ENCODE measurements around the gene MIAT.
A peak's percentile ranks its signal among the peaks of the same experiment; 100 is the strongest.

The MIAT gene

DNA sequence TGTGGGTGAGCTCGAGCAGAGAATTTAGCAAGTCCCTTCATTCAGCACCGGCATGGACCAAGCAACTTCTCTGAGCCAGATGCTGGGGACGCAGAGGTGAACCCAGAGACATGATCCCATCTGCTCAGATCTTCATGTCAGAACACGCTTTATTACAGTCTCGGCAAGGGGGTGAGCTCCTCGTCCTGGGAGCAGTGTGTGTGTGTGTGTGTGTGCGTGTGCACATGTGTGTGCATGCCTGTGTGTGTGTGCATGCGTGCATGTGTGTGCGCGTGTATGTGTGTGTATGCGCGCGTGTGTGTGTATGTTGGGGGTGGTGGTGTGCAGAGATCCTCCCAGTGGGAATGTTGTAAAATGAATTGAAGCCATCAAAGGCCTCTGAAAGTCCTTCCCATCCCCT is 9.8 kb downstream of the MIAT start:
- DNase-seq (ENCODE audit: low spot score): no peak
- TF ChIP-seq, protein P1, sequence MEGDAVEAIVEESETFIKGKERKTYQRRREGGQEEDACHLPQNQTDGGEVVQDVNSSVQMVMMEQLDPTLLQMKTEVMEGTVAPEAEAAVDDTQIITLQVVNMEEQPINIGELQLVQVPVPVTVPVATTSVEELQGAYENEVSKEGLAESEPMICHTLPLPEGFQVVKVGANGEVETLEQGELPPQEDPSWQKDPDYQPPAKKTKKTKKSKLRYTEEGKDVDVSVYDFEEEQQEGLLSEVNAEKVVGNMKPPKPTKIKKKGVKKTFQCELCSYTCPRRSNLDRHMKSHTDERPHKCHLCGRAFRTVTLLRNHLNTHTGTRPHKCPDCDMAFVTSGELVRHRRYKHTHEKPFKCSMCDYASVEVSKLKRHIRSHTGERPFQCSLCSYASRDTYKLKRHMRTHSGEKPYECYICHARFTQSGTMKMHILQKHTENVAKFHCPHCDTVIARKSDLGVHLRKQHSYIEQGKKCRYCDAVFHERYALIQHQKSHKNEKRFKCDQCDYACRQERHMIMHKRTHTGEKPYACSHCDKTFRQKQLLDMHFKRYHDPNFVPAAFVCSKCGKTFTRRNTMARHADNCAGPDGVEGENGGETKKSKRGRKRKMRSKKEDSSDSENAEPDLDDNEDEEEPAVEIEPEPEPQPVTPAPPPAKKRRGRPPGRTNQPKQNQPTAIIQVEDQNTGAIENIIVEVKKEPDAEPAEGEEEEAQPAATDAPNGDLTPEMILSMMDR (IDR thresholded peaks at IDR 0.05): no peak
- Histone ChIP-seq H3K27ac (no peak overlapping the region), H3K4me3 (no peak overlapping the region)

DNA sequence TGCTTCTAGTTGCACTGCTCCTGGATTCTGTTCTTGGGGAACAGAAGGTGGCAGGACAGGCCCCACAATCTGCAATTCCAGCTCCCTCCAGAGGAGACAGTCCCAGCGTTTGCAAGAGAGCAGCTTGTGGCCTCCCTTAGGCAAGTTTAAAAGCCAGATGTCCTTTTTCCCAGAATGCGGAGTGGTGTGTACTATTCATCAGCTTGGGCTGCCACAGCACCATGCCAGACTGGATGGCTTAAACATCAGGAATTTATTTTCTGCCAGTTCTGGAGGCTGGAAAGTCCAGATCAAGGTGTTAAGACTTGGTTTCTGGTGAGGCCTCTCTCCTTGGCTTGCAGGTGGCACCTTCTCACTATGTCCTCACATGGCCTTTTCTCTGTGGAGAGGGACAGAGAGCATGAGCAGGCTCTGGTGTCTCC is 11.7 kb downstream of the MIAT start:
- TF ChIP-seq, protein P1 (IDR thresholded peaks at IDR 0.05): peak; percentile 17
- H3K27ac ChIP-seq: no peak overlapping the region
- no peak overlapping the region for H3K4me3 ChIP-seq
- no peak for DNase-seq (ENCODE audit: low spot score)

DNA sequence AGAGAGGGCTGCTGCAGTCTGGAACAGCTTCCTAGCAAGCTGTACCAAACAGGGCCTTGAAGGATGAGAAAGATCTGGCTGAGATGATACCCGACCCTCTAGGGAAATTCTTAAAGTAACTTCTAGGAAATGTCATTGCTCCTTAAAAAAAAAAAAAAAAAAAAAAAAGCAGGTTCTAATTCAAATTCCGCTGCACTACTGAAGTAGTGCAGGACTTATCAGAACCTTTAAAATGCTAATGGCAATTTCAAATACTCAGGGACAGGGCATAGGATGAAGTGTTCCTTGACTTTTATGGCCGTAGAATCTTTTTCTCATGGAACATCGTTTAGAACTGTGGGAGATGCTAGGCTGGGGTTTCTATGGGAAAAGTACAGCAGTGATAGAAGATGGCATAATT is 13.1 kb downstream of the MIAT start:
- TF ChIP-seq, protein P1 (IDR thresholded peaks at IDR 0.05): no peak
- H3K27ac ChIP-seq: no peak overlapping the region
- H3K4me3 ChIP-seq: no peak overlapping the region
- DNase-seq (ENCODE audit: low spot score): no peak

DNA sequence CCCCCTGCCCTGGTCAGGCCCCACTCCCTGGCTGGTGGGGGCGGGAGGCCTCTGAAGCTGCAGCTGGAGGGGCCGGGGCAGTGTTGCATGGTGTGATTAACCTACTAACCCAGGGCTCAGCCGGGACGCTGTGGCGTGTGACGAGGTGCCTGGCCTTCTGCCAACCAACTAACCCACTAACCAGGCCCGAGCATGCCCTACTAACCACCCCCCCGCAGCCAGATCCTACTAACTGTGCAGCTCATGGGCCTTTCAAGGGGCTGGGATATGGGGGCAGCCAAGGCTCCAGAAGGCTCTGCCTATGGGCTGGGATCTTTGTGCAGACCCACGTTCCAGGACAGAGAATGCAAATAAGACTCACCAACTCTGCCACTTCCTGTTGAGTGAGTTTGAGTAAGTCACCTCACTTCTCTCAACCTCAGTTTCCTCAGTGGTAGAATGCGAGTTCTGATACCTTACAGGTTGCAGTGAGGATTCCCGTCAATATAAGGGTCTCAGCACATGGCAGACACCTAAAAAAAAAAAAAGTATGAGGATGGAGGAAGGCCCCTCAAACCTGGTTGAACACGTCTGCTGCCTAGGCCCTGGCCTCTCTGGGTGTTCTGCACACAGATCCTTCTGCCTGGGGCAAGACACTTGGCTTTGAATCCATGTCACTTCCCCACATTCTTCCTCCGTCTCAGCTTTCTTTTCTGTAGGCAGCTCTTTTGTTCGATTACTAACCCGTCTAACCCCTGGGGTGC is 14.1 kb downstream of the MIAT start:
- TF ChIP-seq, protein P1 (IDR thresholded peaks at IDR 0.05): no peak
- no peak for DNase-seq (ENCODE audit: low spot score)
- no peak overlapping the region for H3K4me3 ChIP-seq
- H3K27ac ChIP-seq: peak overlapping the region; percentile 83 to 100

DNA sequence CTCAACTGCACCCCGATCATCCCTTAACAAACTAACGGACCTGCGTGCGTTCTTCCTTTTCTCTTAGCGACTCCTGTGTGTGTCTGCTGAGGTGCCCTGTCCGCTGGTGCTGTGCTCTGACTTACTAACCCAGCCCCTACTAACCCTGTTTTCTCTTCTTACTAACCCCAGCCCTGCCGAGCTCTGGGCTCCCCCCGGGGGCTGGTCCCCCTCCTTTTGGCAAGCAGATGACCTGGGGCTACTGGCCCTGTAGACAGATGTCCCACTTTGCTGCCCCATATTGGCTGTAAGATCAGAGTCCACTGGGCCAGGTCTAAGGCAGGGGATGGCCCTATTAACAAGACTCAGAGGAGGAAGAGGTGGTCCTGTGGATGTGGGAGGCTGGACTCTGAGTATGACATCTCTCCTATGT is 14.7 kb downstream of the MIAT start:
- TF ChIP-seq, protein P1 (IDR thresholded peaks at IDR 0.05): no peak
- peak; percentile 82 for DNase-seq (ENCODE audit: low spot score)
- Histone ChIP-seq H3K27ac (peak overlapping the region; percentile 83 to 100), H3K4me3 (peak overlapping the region; percentile 96)

DNA sequence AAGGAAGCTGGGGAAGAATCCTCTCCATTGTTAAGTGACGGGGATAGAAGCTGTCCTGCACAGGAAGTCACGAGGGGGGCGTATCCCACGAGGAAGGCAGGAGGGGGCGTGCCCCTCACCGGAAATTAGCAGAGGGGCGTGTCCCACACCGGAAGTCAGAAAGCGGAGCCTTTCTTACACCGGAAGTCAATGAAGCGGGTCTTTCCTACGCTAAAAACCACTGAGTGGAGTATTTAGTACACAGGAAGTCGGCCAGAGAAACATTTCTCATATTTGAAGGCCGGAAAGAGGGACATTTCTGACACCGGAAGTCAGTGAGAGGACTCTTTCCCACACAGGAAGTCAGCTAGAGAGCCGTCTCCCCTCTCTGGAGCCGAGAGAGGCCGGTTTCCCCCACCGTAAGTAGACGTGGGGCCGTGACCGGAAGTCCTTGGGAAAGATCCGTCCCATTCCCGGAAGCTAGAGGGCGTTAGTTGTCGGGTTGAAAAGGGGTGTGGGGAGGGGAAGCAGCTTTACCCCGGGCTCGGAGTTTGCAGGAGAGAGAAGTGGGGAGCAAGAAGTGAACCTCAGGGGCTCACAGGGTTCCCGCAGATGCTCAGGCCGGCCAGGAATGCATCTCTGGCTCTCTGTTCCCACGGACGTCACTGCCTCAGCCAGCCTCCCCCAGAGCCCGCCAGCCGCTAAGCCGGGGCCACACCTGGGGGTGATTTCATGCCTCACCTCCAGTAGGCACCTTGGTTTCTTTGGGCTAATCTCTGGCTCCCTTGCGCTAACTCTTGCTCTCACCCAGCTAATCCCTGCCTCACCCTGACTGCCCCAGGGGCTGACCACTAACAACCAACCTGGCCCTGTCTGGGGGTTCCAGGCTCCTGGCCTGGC is 15.4 kb downstream of the MIAT start:
- H3K4me3 ChIP-seq: peak overlapping the region; percentile 96
- H3K27ac ChIP-seq: peak overlapping the region; percentile 83 to 100
- peak; percentile 95 for DNase-seq (ENCODE audit: low spot score)
- TF ChIP-seq, protein P1 (IDR thresholded peaks at IDR 0.05): no peak
